CD14-positive monocyte (primary cell): Measurements from ENCODE around the gene CASP3. TPM values are rescaled to one million over a fixed set of nuclear protein-coding genes. Genes with fewer than 3 reads are reported as not detected.
"Not testable (repeated sequence)": the region's sequence is repeated elsewhere in the genome, so short reads cannot be mapped to it uniquely, and the experiment has no call there.

ENCODE experiments used
- DNase-seq, 3 donors: peaks; one replicate each; pipeline ENCODE4 v3.0.0-alpha.2; 2011 to 2022
- H2AFZ ChIP-seq: 2 replicates; pipeline ENCODE4 v1.6.0; 2012; ENCODE audit warnings: mild to moderate bottlenecking, low read depth, low read length, inconsistent platforms; ENCODE audit not compliant: insufficient read depth, poor library complexity, severe bottlenecking
- H3K27ac ChIP-seq, 2 donors: 1 replicate in 1 of 2; 2 replicates in 1 of 2; pipeline ENCODE4 v1.5.1; 2012 to 2013; ENCODE audit warnings: low read length in 2 of 2, control low read depth in 1 of 2, inconsistent platforms in 1 of 2, low read depth in 1 of 2, mild to moderate bottlenecking in 1 of 2
- H3K27me3 ChIP-seq, 2 donors: one replicate each; pipeline versions ENCODE4 v1.6.0 to v1.6.1; 2011 to 2013; ENCODE audit warnings: low read length in 2 of 2; ENCODE audit not compliant: control insufficient read depth in 2 of 2, insufficient read depth in 2 of 2
- H3K36me3 ChIP-seq, 2 donors: replicated peaks in 1 of 2; 1 replicate in 1 of 2; 2 replicates in 1 of 2; pipeline versions ENCODE4 v1.5.1 to v1.6.1; 2012 to 2013; ENCODE audit warnings: low read length in 2 of 2, control low read depth in 1 of 2, inconsistent platforms in 1 of 2, mild to moderate bottlenecking in 1 of 2; ENCODE audit not compliant: insufficient read depth in 2 of 2, control insufficient read depth in 1 of 2
- H3K4me1 ChIP-seq, 2 donors: 1 replicate in 1 of 2; 2 replicates in 1 of 2; pipeline versions ENCODE4 v1.5.1 to v1.6.1; 2012 to 2013; ENCODE audit warnings: low read length in 2 of 2, control low read depth in 1 of 2, inconsistent platforms in 1 of 2, mild to moderate bottlenecking in 1 of 2, moderate library complexity in 1 of 2; ENCODE audit not compliant: insufficient read depth in 2 of 2, control insufficient read depth in 1 of 2
- H3K4me2 ChIP-seq: replicated peaks from 2 replicates; pipeline ENCODE3; 2012; ENCODE audit warnings: low read length, moderate library complexity, mild to moderate bottlenecking; ENCODE audit not compliant: poor library complexity, severe bottlenecking; ENCODE audit errors: extremely low read depth
- H3K4me3 ChIP-seq, 3 experiments: fragments of 200-600 bp in 1 of 3; sonication (generic) in 1 of 3; replicated peaks in 1 of 3; 1 replicate in 2 of 3; 2 replicates in 1 of 3; pipeline ENCODE4 v1.5.1; 2011 to 2013; ENCODE audit warnings: low read length in 3 of 3, mild to moderate bottlenecking in 3 of 3, control low read depth in 2 of 3, low read depth in 2 of 3, inconsistent platforms in 1 of 3, moderate library complexity in 1 of 3
- H3K79me2 ChIP-seq: 2 replicates; pipeline ENCODE4 v1.6.0; 2012; ENCODE audit warnings: mild to moderate bottlenecking, control low read depth, inconsistent platforms, low read length, moderate library complexity; ENCODE audit not compliant: insufficient read depth
- H3K9ac ChIP-seq: 2 replicates; pipeline ENCODE4 v1.6.0; 2017; ENCODE audit warnings: low read length, mild to moderate bottlenecking; ENCODE audit not compliant: insufficient read depth, poor library complexity, severe bottlenecking
- H3K9me3 ChIP-seq, 2 donors: replicated peaks in 1 of 2; 1 replicate in 1 of 2; 2 replicates in 1 of 2; pipeline versions ENCODE4 v1.5.1 to v1.6.1; 2012 to 2013; ENCODE audit warnings: low read length in 2 of 2, control low read depth in 1 of 2; ENCODE audit not compliant: control insufficient read depth in 1 of 2, insufficient read depth in 1 of 2
- H4K20me1 ChIP-seq: 2 replicates; pipeline ENCODE4 v1.6.0; 2012; ENCODE audit warnings: mild to moderate bottlenecking, low read length, control low read depth, moderate library complexity; ENCODE audit not compliant: insufficient read depth
- H3K27ac Mint-ChIP-seq, 7 donors: one replicate each; pipeline ENCODE4 v1.8.0; 2020; ENCODE audit warnings: mild to moderate bottlenecking in 7 of 7, mixed read lengths in 7 of 7, moderate library complexity in 6 of 7, inconsistent platforms in 2 of 7
- H3K27me3 Mint-ChIP-seq, 3 donors: one replicate each; pipeline ENCODE4 v1.8.0; 2021 to 2022; ENCODE audit warnings: low read depth in 3 of 3, mild to moderate bottlenecking in 3 of 3, mixed read lengths in 3 of 3, moderate library complexity in 3 of 3, inconsistent platforms in 1 of 3
- H3K36me3 Mint-ChIP-seq, 2 donors: one replicate each; pipeline ENCODE4 v1.8.0; 2020; ENCODE audit warnings: mixed read lengths in 2 of 2, inconsistent platforms in 1 of 2, mild to moderate bottlenecking in 1 of 2
- H3K4me1 Mint-ChIP-seq: one replicate; pipeline ENCODE4 v1.8.0; 2020; ENCODE audit warnings: mild to moderate bottlenecking, mixed read lengths
- H3K4me3 Mint-ChIP-seq, 2 donors: one replicate each; pipeline ENCODE4 v1.8.0; 2020; ENCODE audit warnings: mild to moderate bottlenecking in 2 of 2, mixed read lengths in 2 of 2, moderate library complexity in 1 of 2
- H3K9me3 Mint-ChIP-seq, 7 donors: one replicate each; pipeline ENCODE4 v1.8.0; 2020 to 2022; ENCODE audit warnings: mixed read lengths in 7 of 7, mild to moderate bottlenecking in 6 of 7, moderate library complexity in 6 of 7, inconsistent platforms in 2 of 7
- WGBS: methylation state at CpG from one replicate; pipeline ENCODE4 v1.1.5; 2013; ENCODE audit warnings: missing lambda C conversion rate; ENCODE audit not compliant: insufficient coverage; 5-methylcytosine and 5-hydroxymethylcytosine counted together
- intact Hi-C, 2 donors: fragments of 100-400 bp; cut with micrococcal nuclease; formaldehyde crosslinking; loops; one replicate each; pipeline versions ENCODE4 v1.15.0 to v1.15.1; 2023
- polyA plus RNA-seq, 3 donors: library from polyadenylated mRNA; depleted of rRNA in 1 of 3; unstranded in 2 of 3; stranded (reverse) in 1 of 3; fragments of 300-500 nt in 2 of 3; fragments of >200 nt in 1 of 3; fragmentation: Illumina TruSeq in 2 of 3; gene quantifications; 1 replicate in 2 of 3; 2 replicates in 1 of 3; pipeline ENCODE4 v1.2.3, GENCODE V29; 2012 to 2021
- TF ChIP-seq, protein P1 (sequence below): fragments of 200-600 bp; IDR thresholded peaks from one replicate; pipeline ENCODE4 v1.8.0; 2022; ENCODE audit warnings: antibody characterized with exemption, mild to moderate bottlenecking

The CASP3 gene
- polyA plus RNA-seq, 3 donors = 6.7 to 11.3 (median 11.1) TPM

- TF ChIP-seq, protein P1, sequence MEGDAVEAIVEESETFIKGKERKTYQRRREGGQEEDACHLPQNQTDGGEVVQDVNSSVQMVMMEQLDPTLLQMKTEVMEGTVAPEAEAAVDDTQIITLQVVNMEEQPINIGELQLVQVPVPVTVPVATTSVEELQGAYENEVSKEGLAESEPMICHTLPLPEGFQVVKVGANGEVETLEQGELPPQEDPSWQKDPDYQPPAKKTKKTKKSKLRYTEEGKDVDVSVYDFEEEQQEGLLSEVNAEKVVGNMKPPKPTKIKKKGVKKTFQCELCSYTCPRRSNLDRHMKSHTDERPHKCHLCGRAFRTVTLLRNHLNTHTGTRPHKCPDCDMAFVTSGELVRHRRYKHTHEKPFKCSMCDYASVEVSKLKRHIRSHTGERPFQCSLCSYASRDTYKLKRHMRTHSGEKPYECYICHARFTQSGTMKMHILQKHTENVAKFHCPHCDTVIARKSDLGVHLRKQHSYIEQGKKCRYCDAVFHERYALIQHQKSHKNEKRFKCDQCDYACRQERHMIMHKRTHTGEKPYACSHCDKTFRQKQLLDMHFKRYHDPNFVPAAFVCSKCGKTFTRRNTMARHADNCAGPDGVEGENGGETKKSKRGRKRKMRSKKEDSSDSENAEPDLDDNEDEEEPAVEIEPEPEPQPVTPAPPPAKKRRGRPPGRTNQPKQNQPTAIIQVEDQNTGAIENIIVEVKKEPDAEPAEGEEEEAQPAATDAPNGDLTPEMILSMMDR = no peak
- H3K9ac ChIP-seq = no peak overlapping the region
- no peaks in the 10 kb centered on the region for H3K27me3 ChIP-seq
- Mint-ChIP-seq H3K4me3 (no peak overlapping the region), H3K9me3 (peaks cover 0 to 2% (median 0%) of the 10 kb centered on the region in 7 donors), H3K4me1 (peaks cover 26% of the 10 kb centered on the region), H3K36me3 (peaks cover 3 to 7% of the 10 kb centered on the region in 2 donors), H3K27ac (no peak overlapping the region), H3K27me3 (peaks cover 0 to 1% (median 0%) of the 10 kb centered on the region in 3 donors)
- H3K79me2 ChIP-seq = no peaks in the 10 kb centered on the region
- no peak overlapping the region for H3K4me3 ChIP-seq
- DNase-seq = no peak
- intact Hi-C loops = no loop called here
- H3K36me3 ChIP-seq = peaks cover 3 to 5% of the 10 kb centered on the region in 2 donors
- H3K27ac ChIP-seq = no peak overlapping the region
- no peak overlapping the region for H3K4me2 ChIP-seq
- no peaks in the 10 kb centered on the region for H4K20me1 ChIP-seq
- peaks cover 24 to 39% of the 10 kb centered on the region in 2 donors for H3K4me1 ChIP-seq
- H2AFZ ChIP-seq = no peak overlapping the region
- no peaks in the 10 kb centered on the region for H3K9me3 ChIP-seq
These were observed 11.7 kb upstream of the CASP3 start for GRCh38 chr4:184660978-184661377.

DNA sequence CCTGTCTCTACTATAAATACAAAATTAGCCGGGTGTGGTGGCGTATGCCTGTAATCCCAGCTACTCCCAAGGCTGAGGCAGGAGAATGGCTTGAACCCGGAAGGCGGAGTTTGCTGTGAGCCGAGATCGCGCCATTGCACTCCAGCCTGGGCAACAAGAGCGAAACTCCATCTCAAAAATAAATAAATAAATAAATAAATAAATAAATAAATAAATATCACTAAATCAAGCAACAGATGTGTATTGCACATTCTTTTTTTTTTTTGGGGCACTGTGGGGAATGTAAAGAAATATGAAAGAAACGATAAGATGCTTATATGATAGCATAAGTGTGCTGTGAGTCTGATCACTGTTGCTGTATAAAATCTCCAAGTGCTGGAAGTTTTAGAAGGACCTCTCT is 8.6 kb upstream of the CASP3 start:
- not testable (repeated sequence) for H3K9me3 Mint-ChIP-seq, H3K4me2 ChIP-seq, H2AFZ ChIP-seq, H3K4me3 Mint-ChIP-seq, H3K9ac ChIP-seq, H3K27me3 ChIP-seq, H3K4me3 ChIP-seq, H3K27ac ChIP-seq, H3K9me3 ChIP-seq, H3K27me3 Mint-ChIP-seq, H3K79me2 ChIP-seq, DNase-seq, H4K20me1 ChIP-seq, H3K36me3 ChIP-seq
- H3K27ac Mint-ChIP-seq = peak overlapping the region in 3 of 7 donors; percentile 50 to 75 (median 71)
- H3K36me3 Mint-ChIP-seq = peaks cover 11 to 13% of the 10 kb centered on the region in 2 donors
- peaks cover 13 to 30% of the 10 kb centered on the region in 2 donors for H3K4me1 ChIP-seq
- peaks cover 27% of the 10 kb centered on the region for H3K4me1 Mint-ChIP-seq
- 100% methylated on average over 2 of the region's 9 CpGs for whole genome bisulfite sequencing
- intact Hi-C loops = loop anchor here in 1 of 2 donors (10.0 kb wide), 1 partner anchor 1153 kb away; the partner anchor contains the start of gene ING2
